Vagina (tissue), 2 donors: ENCODE results near the gene CLDN1. TPM values are rescaled to one million over a fixed set of nuclear protein-coding genes. Genes with fewer than 3 reads are reported as not detected.

Experiments
- DNase-seq, 2 donors: peaks; one replicate each; pipeline ENCODE4 v3.0.0-alpha.2; 2017; ENCODE audit errors: extremely low spot score in 2 of 2
- H3K27ac ChIP-seq: fragments of 200-600 bp; sonication (generic); one replicate; pipeline ENCODE4 v1.5.1; 2019
- H3K27me3 ChIP-seq: fragments of 200-600 bp; sonication (generic); one replicate; pipeline ENCODE4 v1.5.1; 2019
- H3K36me3 ChIP-seq, 2 donors: fragments of 200-600 bp; sonication (generic); one replicate each; pipeline ENCODE4 v1.5.1; 2017 to 2019
- H3K4me1 ChIP-seq: fragments of 200-600 bp; sonication (generic); one replicate; pipeline ENCODE4 v1.5.1; 2019
- H3K4me3 ChIP-seq, 2 donors: fragments of 200-600 bp; sonication (generic); 1 replicate in 1 of 2; 2 replicates in 1 of 2; pipeline ENCODE4 v1.5.1; 2016 to 2019
- H3K9me3 ChIP-seq: fragments of 200-600 bp; sonication (generic); one replicate; pipeline ENCODE4 v1.5.1; 2019
- POLR2A ChIP-seq, 2 donors: fragments of 450-650 bp; IDR thresholded peaks; one replicate each; pipeline ENCODE4 v1.6.1; 2017; ENCODE audit warnings: antibody characterized with exemption in 2 of 2, mild to moderate bottlenecking in 2 of 2, moderate library complexity in 2 of 2
- POLR2AphosphoS5 ChIP-seq, 2 donors: sonication (generic); formaldehyde crosslinking; IDR thresholded peaks; one replicate each; pipeline ENCODE4 v1.9.0; 2017; ENCODE audit warnings: antibody characterized with exemption in 2 of 2, mild to moderate bottlenecking in 2 of 2, low read depth in 1 of 2; ENCODE audit not compliant: insufficient read depth in 1 of 2
- intact Hi-C: fragments of 100-400 bp; cut with DNase I; formaldehyde crosslinking; loops from one replicate; pipeline ENCODE4 v1.15.1; 2023
- total RNA-seq: library from RNA; depleted of rRNA; stranded (reverse); fragments of >200 nt; gene quantifications from one replicate; pipeline ENCODE4 v1.2.3, GENCODE V29; 2016
- TF ChIP-seq, protein P1 (sequence below), 3 experiments: fragments of 450-650 bp in 2 of 3; fragments of 200-600 bp in 1 of 3; sonication (generic) in 1 of 3; IDR thresholded peaks; one replicate each; pipeline ENCODE4 v1.5.1; 2017 to 2019; ENCODE audit warnings: antibody characterized with exemption in 3 of 3, mild to moderate bottlenecking in 2 of 3, moderate library complexity in 2 of 3

Gene CLDN1
- total RNA-seq, 1 donor from 2014 or later = 48.6 TPM

DNA sequence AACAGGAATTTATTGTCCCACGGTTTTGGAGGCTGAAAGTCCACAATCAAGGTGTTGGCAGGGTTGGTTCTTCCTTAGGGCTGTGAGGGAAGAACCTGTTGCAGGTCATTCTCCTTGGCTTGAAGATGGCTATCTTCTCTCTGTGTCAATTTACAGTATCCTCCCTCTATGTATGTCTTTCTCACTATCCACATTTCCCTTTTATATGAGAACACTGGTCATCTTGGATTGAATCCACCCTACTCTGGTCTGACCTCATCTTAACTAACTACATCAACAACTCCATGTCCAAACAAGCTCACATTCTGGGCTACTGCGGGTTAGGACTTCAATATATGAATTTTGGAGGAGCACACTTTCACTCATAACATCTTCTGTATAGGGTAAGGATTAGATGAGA lies 61.9 kb downstream of the CLDN1 start:
- Histone ChIP-seq H3K27ac (no peak overlapping the region), H3K9me3 (no peaks in the 10 kb centered on the region), H3K27me3 (no peaks in the 10 kb centered on the region), H3K4me3 (no peak overlapping the region), H3K36me3 (no peaks in the 10 kb centered on the region), H3K4me1 (no peaks in the 10 kb centered on the region)
- intact Hi-C loops = no loop called here
- TF ChIP-seq POLR2AphosphoS5 (IDR thresholded peaks at IDR 0.05; ENCODE audit: insufficient read depth in 1 of 2, low read depth in 1 of 2) (no peak), POLR2A (IDR thresholded peaks at IDR 0.05) (no peak)
- TF ChIP-seq, protein P1, sequence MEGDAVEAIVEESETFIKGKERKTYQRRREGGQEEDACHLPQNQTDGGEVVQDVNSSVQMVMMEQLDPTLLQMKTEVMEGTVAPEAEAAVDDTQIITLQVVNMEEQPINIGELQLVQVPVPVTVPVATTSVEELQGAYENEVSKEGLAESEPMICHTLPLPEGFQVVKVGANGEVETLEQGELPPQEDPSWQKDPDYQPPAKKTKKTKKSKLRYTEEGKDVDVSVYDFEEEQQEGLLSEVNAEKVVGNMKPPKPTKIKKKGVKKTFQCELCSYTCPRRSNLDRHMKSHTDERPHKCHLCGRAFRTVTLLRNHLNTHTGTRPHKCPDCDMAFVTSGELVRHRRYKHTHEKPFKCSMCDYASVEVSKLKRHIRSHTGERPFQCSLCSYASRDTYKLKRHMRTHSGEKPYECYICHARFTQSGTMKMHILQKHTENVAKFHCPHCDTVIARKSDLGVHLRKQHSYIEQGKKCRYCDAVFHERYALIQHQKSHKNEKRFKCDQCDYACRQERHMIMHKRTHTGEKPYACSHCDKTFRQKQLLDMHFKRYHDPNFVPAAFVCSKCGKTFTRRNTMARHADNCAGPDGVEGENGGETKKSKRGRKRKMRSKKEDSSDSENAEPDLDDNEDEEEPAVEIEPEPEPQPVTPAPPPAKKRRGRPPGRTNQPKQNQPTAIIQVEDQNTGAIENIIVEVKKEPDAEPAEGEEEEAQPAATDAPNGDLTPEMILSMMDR (IDR thresholded peaks at IDR 0.05) = no peak
- no peak for DNase-seq

DNA sequence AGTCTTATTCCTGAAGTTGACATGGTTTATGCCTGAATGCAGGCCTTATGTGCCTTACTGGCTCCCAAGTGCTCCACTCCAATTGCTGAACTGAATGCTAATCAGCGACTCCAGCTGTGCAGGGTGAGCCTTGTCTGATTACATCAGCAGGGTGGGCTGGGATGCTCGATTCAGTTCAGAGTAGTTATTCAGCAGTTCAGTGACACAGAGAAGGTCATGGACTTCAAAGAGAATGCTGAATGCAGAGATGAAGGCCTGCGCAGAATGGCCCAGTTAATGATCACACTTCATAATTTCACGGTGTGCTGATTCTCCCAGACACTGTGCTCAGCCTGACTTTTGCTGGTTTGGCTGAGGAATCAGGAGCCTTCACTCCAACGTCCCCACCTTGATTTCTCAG lies 63.6 kb downstream of the CLDN1 start:
- H3K27me3 ChIP-seq = no peaks in the 10 kb centered on the region
- no peaks in the 10 kb centered on the region for H3K36me3 ChIP-seq
- H3K4me1 ChIP-seq = no peaks in the 10 kb centered on the region
- TF ChIP-seq, protein P1 (IDR thresholded peaks at IDR 0.05) = no peak
- TF ChIP-seq POLR2AphosphoS5 (IDR thresholded peaks at IDR 0.05; ENCODE audit: insufficient read depth in 1 of 2, low read depth in 1 of 2) = no peak
- TF ChIP-seq POLR2A (IDR thresholded peaks at IDR 0.05) = no peak
- H3K4me3 ChIP-seq = no peak overlapping the region
- no peak overlapping the region for H3K27ac ChIP-seq
- no peaks in the 10 kb centered on the region for H3K9me3 ChIP-seq
- DNase-seq = no peak
- intact Hi-C loops = no loop called here

Other genes starting within 250 kb of the CLDN1 start
- gene P3H2, start 201.5 kb downstream of the CLDN1 start, total RNA-seq = 41.7 TPM
- 0.49 TPM for gene CLDN16, start 65.7 kb upstream of the CLDN1 start, total RNA-seq
- gene TMEM207, start 127.5 kb upstream of the CLDN1 start, total RNA-seq = not detected
- 26.0 TPM for gene IL1RAP, start 191.6 kb upstream of the CLDN1 start, total RNA-seq